Stomach smooth muscle (tissue), 2 donors: ENCODE measurements around the gene SOWAHA.

Experiments
- H3K27ac ChIP-seq: one replicate; pipeline ENCODE4 v1.7.0; 2013; ENCODE audit warnings: mild to moderate bottlenecking, low read length, inconsistent platforms
- H3K27me3 ChIP-seq, 2 donors: one replicate each; pipeline ENCODE4 v1.7.0; 2013; ENCODE audit warnings: low read length in 2 of 2; ENCODE audit not compliant: insufficient read depth in 2 of 2, control insufficient read depth in 1 of 2
- H3K36me3 ChIP-seq, 2 donors: one replicate each; pipeline ENCODE4 v1.7.0; 2013; ENCODE audit warnings: low read length in 2 of 2; ENCODE audit not compliant: control insufficient read depth in 2 of 2, insufficient read depth in 2 of 2
- H3K4me1 ChIP-seq: one replicate; pipeline ENCODE4 v1.7.0; 2013; ENCODE audit warnings: low read length; ENCODE audit not compliant: control insufficient read depth, insufficient read depth
- H3K4me3 ChIP-seq, 2 donors: one replicate each; pipeline ENCODE4 v1.7.0; 2013; ENCODE audit warnings: low read length in 2 of 2
- H3K9ac ChIP-seq, 2 donors: one replicate each; pipeline ENCODE4 v1.7.0; 2013; ENCODE audit warnings: low read length in 2 of 2, mild to moderate bottlenecking in 1 of 2
- H3K9me3 ChIP-seq, 2 donors: one replicate each; pipeline ENCODE4 v1.7.0; 2013; ENCODE audit warnings: low read length in 2 of 2; ENCODE audit not compliant: control insufficient read depth in 2 of 2
- donor health status: healthy.
- donor health status: Pancreatic carcinoma.

SOWAHA gene

DNA sequence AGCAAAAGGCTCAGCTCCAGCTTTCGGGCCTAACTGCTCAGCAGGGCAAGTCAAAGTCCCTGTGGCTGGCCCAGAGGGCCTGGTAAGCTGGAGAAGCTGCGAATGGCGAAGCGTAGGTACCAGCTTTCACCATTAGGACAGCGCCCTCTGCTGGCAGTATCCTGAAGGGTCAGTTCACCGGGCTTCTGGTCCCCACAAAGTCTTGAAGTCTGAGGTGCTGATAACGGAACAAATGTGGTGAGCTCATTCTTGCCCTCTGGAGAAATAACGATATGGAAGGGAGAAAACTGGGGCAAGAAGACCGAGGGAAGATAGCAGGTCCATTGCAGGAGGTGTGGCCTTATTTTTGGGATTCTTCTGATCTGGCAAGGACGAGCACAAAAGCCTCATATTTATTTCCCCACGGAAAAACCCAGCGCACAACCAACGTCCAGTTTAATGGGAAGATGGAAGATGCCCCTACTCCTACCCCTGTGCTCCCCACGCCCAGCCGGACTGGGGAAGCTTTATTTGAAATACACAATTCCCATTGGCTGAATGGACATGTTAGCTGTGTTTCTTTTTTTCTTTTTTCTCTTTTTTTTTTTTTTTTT lies 7.2 kb downstream of the SOWAHA start:
- Histone ChIP-seq H3K4me1 (peaks cover 14% of the 10 kb centered on the region), H3K36me3 (no peaks in the 10 kb centered on the region), H3K27me3 (peaks cover 6 to 18% of the 10 kb centered on the region in 2 donors), H3K4me3 (no peak overlapping the region), H3K9ac (no peak overlapping the region), H3K9me3 (no peaks in the 10 kb centered on the region), H3K27ac (no peak overlapping the region)

DNA sequence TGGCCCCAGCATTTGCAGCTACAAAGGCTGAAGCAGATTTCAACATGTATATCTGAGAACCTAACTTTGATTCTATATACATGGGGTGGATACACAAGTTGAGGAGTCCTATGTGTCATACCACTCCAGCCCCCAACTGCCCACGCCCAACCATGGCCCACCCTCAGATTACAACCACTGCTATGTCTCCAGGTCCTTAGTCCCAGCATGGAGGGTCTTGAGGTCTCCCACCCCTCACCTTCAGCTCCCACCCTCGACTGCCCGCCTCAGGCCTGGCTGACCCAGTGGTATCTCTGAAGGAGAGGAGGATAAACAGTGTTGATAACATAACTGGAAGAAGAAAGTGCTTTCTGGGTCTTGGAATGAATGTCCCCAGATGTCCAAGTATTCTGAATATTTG lies 8.2 kb downstream of the SOWAHA start:
- peaks cover 10 to 28% of the 10 kb centered on the region in 2 donors for H3K27me3 ChIP-seq

DNA sequence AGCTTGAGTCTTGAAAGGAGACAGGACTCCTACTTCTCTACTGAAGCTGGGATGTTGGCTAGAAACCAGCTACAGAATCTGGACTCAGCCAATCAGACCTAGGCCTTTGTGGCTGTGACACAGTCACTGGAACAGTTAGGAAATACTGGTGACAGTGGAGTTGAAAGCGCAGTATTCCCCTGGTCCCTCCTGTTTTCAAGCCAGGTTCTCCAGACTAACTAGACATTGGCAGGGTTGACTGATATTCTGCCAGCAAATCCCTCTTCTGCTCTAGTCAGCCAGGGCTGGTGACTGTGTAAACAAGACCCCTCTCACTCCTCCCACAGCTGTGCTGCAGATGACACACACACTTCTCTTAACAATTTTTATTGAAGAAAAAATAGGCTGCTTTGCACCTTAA lies 8.7 kb downstream of the SOWAHA start:
- Histone ChIP-seq H3K36me3 (no peaks in the 10 kb centered on the region), H3K27me3 (peaks cover 14 to 33% of the 10 kb centered on the region in 2 donors), H3K9me3 (no peaks in the 10 kb centered on the region), H3K4me3 (no peak overlapping the region), H3K4me1 (peaks cover 14% of the 10 kb centered on the region), H3K27ac (no peak overlapping the region), H3K9ac (no peak overlapping the region)

More for the DNA sequence above, 8.2 kb downstream of the SOWAHA start:
- no peaks in the 10 kb centered on the region for H3K9me3 ChIP-seq
- no peaks in the 10 kb centered on the region for H3K36me3 ChIP-seq
- peaks cover 14% of the 10 kb centered on the region for H3K4me1 ChIP-seq
- no peak overlapping the region for H3K9ac ChIP-seq
- no peak overlapping the region for H3K4me3 ChIP-seq
- H3K27ac ChIP-seq: no peak overlapping the region

DNA sequence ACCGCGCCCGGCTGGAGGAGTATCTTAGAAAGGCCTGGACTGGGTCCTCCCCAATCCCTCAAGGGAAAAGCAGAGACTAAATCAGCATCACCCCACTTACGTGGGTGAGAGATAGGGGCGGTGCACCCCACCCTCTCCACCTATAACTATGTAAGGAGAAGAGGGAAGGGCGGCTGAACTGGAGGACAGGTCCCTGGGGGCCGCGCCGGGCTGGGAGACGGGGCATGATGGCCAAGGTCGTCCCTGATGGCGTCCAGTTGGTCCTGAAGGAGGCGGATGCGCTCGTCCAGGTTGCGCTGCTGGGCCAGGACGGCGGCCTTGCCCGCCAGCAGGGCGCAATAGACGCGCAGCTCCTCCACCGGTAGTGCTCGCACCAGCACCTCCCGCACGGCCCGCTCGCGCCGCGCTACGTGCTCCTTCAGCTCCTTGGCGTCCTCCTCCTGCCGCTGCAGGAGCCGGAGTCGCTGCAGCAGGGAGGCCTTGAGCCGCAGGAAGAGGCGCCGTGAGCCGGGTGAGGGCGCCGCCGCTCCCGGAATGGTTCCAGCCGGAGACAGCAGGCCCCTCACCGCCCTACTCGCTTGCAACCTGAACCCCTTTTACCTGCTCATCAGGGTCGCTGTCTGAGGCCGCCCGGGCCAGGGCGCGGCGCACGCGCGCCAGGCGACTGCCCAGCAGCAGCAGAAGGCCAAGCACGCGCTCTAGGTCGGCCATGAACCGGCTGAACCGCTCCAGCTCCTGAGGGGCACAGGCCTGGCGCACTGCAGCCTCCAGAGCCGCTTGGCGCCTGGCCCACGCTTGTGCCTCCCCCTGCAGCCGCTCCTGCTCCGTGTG lies 9.8 kb downstream of the SOWAHA start:
- no peaks in the 10 kb centered on the region for H3K36me3 ChIP-seq
- peak overlapping the region in 1 of 2 donors; percentile 25 for H3K9ac ChIP-seq
- peak overlapping the region; percentile 33 to 63 for H3K4me3 ChIP-seq
- no peak overlapping the region for H3K27ac ChIP-seq
- no peaks in the 10 kb centered on the region for H3K9me3 ChIP-seq
- H3K4me1 ChIP-seq: peaks cover 14% of the 10 kb centered on the region
- H3K27me3 ChIP-seq: peaks cover 16 to 35% of the 10 kb centered on the region in 2 donors

DNA sequence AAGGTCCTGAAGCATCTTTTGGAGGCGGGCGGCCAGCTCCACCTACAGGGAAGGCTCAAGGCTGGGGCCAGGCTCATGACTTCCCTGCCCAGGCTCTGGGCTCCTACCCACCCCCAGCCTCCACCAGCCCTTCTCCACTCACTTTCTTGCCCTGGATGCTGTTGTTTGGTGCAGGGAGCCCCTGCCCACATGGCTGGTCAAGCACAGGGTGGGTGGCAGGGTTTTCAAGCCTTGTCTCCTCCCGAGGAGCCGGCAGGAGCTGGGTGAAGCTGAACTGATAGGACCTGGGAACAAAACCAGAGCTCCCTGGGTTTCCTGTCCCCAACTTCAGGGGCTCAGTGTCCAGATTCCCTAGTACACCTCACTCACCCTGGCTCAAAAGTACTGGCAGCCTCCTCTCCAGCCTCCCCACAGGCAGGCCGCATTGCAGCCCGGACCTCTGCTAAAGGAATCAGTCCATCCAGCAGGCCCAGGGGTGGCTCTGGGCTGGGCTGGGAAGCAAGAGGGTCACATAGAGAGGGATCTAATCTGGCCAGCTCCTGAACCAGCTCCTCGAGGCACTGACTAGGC lies 10.5 kb downstream of the SOWAHA start:
- Histone ChIP-seq H3K4me1 (peaks cover 14% of the 10 kb centered on the region), H3K36me3 (no peaks in the 10 kb centered on the region), H3K9me3 (no peaks in the 10 kb centered on the region), H3K4me3 (peak overlapping the region; percentile 33 to 63), H3K27ac (no peak overlapping the region), H3K9ac (no peak overlapping the region), H3K27me3 (peaks cover 19 to 35% of the 10 kb centered on the region in 2 donors)

DNA sequence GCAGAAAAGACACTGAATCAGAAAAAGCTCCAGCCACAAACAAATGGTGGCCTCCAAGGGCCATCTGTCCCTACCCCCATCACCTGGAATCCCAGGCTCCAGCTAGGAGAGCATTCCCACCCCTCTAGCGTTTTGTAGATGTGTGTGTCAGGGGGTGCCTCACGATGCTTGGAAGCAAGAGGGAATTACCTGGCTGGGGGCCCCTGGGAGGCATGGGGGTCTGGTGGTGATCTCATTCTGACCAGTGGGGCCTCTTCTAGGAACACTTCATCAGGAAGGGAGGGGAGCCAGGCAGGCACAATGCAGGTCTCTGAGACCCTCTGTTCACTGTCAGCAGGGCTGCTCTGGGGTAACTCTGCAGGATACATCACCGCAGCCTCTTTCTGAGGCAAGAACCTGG lies 11.3 kb downstream of the SOWAHA start:
- H3K9ac ChIP-seq: no peak overlapping the region
- H3K27me3 ChIP-seq: peaks cover 21 to 40% of the 10 kb centered on the region in 2 donors
- H3K9me3 ChIP-seq: no peaks in the 10 kb centered on the region
- H3K4me3 ChIP-seq: no peak overlapping the region
- peaks cover 14% of the 10 kb centered on the region for H3K4me1 ChIP-seq
- no peaks in the 10 kb centered on the region for H3K36me3 ChIP-seq
- H3K27ac ChIP-seq: no peak overlapping the region

DNA sequence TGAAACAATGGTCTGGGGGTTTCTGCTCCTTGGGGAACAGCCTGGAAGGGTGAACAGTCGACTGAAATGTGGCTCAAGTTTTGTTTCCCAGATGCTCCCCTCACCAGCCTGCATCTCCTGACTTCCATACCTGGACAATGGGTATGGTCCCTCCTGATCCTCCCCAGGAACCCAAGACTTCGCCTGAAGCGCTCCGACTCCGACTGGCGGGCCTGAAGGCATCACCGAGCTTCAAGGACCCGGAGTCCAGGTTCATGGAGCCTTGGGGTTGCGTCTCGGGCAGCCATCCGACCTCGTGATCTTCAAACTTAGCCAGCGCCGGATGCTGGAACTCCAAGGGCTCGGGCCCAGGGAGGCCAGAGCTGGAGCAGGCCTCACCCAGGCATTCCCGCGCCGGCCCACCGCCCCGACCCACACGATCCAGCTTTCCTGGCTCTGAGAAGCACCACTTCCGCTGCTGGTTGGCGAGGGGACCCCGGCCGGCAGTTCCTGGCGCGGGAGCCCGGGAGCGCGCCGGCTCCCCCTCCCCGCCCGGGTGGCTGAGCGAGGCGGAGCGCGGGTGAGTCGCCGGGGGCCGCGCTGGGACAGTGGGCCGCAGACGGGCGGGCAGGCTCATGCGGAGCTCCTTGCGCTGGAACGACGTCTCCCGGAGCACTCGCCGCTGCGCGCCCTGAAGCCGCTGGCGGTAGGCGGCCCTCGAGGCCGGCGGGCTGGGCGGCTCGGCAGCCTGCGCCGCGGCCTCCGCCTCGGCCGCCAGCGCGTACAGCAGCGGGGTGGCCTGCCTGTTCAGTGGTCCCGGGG lies 12.1 kb downstream of the SOWAHA start:
- no peak overlapping the region for H3K27ac ChIP-seq
- H3K4me1 ChIP-seq: peaks cover 18% of the 10 kb centered on the region
- H3K36me3 ChIP-seq: no peaks in the 10 kb centered on the region
- H3K27me3 ChIP-seq: peaks cover 21 to 38% of the 10 kb centered on the region in 2 donors
- no peaks in the 10 kb centered on the region for H3K9me3 ChIP-seq
- no peak overlapping the region for H3K4me3 ChIP-seq
- no peak overlapping the region for H3K9ac ChIP-seq

DNA sequence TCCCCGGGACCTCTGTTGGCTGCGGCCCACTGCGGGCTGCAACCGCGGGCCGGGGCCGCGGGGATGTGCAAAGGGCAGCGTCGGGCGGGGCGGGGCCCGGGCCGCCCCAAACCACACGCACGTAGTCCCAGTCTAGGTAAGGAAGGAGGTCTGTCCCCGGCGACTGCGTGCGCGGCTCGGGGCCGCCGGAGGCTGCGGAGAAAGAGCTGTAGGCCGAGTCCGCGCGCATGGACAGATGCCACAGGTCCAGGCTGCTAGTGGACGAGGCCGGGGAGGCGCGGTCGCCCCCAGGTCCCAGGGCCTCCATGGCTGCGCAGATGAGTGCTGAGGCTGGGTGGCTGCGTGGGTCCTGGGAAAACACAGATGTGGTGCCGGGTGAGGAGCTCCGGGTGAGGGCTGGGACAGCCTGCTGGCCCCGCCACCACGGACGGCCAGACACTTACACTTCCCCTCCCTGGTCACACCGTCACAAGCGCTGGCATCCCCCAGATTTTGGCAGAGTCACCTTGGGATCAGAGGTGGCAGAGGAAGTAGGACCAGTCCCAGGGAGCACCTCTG lies 12.8 kb downstream of the SOWAHA start:
- peaks cover 21 to 36% of the 10 kb centered on the region in 2 donors for H3K27me3 ChIP-seq
- peaks cover 23% of the 10 kb centered on the region for H3K4me1 ChIP-seq
- H3K9ac ChIP-seq: no peak overlapping the region
- no peaks in the 10 kb centered on the region for H3K9me3 ChIP-seq
- no peaks in the 10 kb centered on the region for H3K36me3 ChIP-seq
- no peak overlapping the region for H3K27ac ChIP-seq
- no peak overlapping the region for H3K4me3 ChIP-seq

DNA sequence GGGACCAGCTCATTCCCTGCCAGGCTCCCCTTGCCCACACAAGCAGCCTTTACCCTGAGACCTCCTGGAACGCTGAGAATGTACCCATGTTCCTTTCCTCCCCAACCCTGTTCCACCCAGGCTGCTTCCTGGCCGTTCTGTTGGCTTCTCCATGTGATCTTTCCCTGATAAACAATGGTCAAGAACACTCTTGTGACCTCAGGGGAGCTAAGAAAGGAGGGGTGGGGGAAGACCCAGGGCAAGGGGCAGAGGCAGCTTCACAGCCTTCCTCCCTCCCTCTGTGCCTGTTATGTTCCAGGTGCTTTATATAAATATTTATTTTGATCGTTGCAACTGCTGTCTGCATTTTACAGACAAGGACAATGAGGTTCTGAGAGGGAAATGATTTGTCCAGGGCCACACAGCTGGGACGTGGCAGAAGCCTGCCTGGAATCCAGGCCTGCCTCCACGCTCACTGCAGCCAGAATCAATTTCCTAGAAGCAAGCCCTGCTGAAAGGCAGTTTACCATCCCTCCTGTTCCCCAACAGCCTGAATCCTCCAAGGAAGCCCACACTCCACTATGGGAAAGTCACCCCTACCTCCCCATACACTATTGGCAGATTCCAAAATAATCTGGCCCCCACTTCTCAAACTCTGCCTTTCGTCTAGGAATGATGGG lies 13.5 kb downstream of the SOWAHA start:
- Histone ChIP-seq H3K9me3 (no peaks in the 10 kb centered on the region), H3K4me1 (peaks cover 24% of the 10 kb centered on the region), H3K36me3 (no peaks in the 10 kb centered on the region), H3K4me3 (no peak overlapping the region), H3K27ac (no peak overlapping the region), H3K9ac (no peak overlapping the region), H3K27me3 (peaks cover 21 to 40% of the 10 kb centered on the region in 2 donors)
